GM20000 (cell line): ENCODE measurements around the gene SFI1.

Experiments used
- DNase-seq: peaks from one replicate; pipeline ENCODE4 v3.0.0; 2012; ENCODE audit warnings: low spot score
- CTCF ChIP-seq: IDR thresholded peaks from 2 replicates; pipeline ENCODE4 v1.5.1; 2012; ENCODE audit warnings: mild to moderate bottlenecking, control low read depth; ENCODE audit errors: extremely low read depth, missing control alignments

Gene SFI1

GRCh38 chr22:31637891-31638618 lies 141.7 kb downstream of the SFI1 start:
- no peak for TF ChIP-seq CTCF
- DNase-seq: peak; percentile 65

DNA sequence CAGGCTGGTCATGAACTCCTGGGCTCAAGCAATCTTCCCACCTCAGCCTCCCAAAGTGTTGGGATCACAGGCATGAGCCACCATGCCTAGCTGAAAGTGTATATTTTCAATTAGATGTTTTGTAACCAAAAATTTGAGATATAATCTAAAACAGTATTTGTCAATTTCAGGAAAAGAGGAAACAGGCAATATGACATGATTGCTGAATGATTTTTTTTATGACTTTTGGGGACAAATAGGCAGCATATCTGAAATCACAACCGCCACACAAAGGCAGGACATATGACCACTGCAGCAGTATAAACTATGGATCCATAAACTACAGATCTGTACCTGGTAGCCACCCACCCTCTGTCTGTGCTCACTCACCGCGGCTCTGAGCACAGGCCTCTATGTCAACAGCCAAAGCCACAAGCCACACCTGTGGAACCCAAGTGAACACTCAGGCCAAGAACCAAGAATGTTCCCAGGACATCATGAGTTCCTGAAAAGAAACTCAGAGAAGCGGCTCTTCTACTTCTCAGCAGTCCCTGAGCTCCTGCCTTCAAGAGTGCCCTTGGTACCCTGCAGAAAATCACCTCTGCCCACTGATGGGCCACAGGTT lies 143.2 kb downstream of the SFI1 start:
- no peak for TF ChIP-seq CTCF
- DNase-seq: no peak

- DNase-seq: peak; percentile 48
- TF ChIP-seq CTCF: no peak
These were observed 150.1 kb downstream of the SFI1 start for GRCh38 chr22:31646186-31647019.

DNA sequence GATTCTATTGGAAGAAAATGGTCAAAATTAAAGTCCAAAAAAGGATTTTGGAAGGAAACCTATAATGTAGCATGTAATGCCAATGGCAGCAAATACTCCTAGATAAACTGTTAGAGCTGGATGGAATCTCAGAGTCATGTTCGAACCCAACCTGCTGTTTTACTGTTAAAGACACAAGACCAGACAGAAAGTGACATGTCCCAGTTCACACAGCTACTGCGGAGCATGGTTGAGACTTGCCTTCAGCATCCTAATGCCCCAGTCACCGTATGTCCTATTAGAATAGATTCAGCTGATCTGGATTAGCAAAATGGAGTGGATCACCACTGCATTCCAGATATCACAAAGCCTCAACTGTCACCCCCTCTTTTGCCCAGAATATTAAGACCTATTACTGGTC lies 150.7 kb downstream of the SFI1 start:
- no peak for TF ChIP-seq CTCF

DNA sequence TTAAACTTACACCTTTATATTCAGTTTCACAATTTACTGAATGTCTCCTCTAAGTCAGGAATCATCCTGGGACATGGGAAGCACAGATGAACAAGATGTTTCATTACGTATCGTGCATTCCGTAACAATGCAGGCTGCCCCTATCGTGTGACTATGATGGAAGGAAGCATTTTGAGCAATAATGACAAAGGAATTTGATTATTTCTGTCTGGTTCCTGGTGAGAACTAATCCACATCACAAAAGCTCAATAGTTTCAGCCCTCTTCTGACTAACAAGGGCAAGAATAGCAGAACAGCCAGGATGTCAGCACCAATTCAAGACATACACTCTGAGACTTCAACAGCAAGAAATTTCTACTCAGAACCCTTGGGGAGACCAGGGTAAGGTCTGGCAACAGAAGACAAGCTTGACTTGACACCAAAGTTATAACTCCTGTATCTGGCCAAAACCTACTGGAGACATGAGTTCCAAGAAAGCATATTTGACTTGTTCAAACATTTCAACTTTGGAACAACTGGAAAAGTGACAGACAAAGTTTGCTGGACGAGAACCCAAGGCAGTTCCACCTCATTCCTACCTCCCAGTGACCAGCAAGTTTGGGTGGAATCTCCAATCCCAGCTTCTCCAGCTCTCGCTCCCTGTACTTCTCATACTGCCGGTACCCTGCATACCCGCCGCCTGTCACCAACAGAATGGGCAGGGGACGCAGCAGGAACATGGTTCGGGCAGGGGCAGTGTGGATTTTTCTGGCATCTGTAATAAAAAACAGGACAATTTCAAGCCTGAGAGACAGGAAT lies 151.4 kb downstream of the SFI1 start:
- no peak for TF ChIP-seq CTCF
- DNase-seq: no peak

More for the DNA sequence above, 150.7 kb downstream of the SFI1 start:
- no peak for DNase-seq

GRCh38 chr22:31650391-31650790 lies 154.1 kb downstream of the SFI1 start:
- no peak for TF ChIP-seq CTCF
- no peak for DNase-seq

- no peak for TF ChIP-seq CTCF
- DNase-seq: no peak
These were observed 155.3 kb downstream of the SFI1 start for GRCh38 chr22:31651664-31652063.
